ENCODE data around the gene EPB41L5. TPM values are rescaled to one million over a fixed set of nuclear protein-coding genes. Genes with fewer than 3 reads are reported as not detected.
"Not testable (repeated sequence)": the region's sequence is repeated elsewhere in the genome, so short reads cannot be mapped to it uniquely, and the experiment has no call there.

The EPB41L5 gene
- total and polyA plus RNA-seq, 2 experiments from 2014 or later: 31.1 to 41.7 TPM

GRCh38 chr2:120037995-120038541, 25.2 kb downstream of the EPB41L5 start:
- H2AFZ ChIP-seq: no peak overlapping the region
- WGBS (ENCODE audit: low lambda C conversion rate, missing lambda C conversion rate): 96% methylated on average over 4 of the region's 4 CpGs

GRCh38 chr2:120042359-120042758, 29.5 kb downstream of the EPB41L5 start:
- Histone ChIP-seq H3K9me3 (ENCODE audit: low read depth) (peaks cover 9% of the 10 kb centered on the region), H2AFZ (no peak overlapping the region), H3K27me3 (no peaks in the 10 kb centered on the region), H3K4me2 (no peak overlapping the region), H3K4me3 (no peak overlapping the region), H4K20me1 (ENCODE audit: insufficient read depth, poor library complexity, severe bottlenecking) (no peaks in the 10 kb centered on the region), H3K4me1 (ENCODE audit: insufficient read depth) (no peaks in the 10 kb centered on the region), H3K36me3 (replicated peaks; ENCODE audit: insufficient read depth, low read depth) (no peaks in the 10 kb centered on the region), H3K9me2 (replicated peaks; ENCODE audit: insufficient read depth) (no peaks in the 10 kb centered on the region), H3K27ac (no peak overlapping the region), H3K79me2 (peaks cover 51% of the 10 kb centered on the region)
- TF ChIP-seq CTCF (IDR thresholded peaks at IDR 0.05; ENCODE audit: poor library complexity) (no peak), EZH2 (IDR thresholded peaks at IDR 0.05; ENCODE audit: borderline replicate concordance) (no peak), EZH2phosphoT487 (IDR thresholded peaks at IDR 0.05; ENCODE audit: low read depth, severe bottlenecking, unreplicated experiment) (no peak)
- WGBS (ENCODE audit: low lambda C conversion rate, missing lambda C conversion rate): 94% methylated on average over 1 of the region's 1 CpG
- DNase-seq (ENCODE audit: low spot score): no peak

More at GRCh38 chr2:120037995-120038541, 25.2 kb downstream of the EPB41L5 start:
- TF ChIP-seq EZH2phosphoT487 (IDR thresholded peaks at IDR 0.05; ENCODE audit: low read depth, severe bottlenecking, unreplicated experiment): no peak
- TF ChIP-seq EZH2 (IDR thresholded peaks at IDR 0.05; ENCODE audit: borderline replicate concordance): no peak
- TF ChIP-seq CTCF (IDR thresholded peaks at IDR 0.05; ENCODE audit: poor library complexity): no peak
- no peaks in the 10 kb centered on the region for H3K9me2 ChIP-seq (replicated peaks; ENCODE audit: insufficient read depth)
- DNase-seq (ENCODE audit: low spot score): no peak
- H4K20me1 ChIP-seq (ENCODE audit: insufficient read depth, poor library complexity, severe bottlenecking): peaks cover 17% of the 10 kb centered on the region
- H3K4me2 ChIP-seq: no peak overlapping the region
- H3K4me1 ChIP-seq (ENCODE audit: insufficient read depth): peaks cover 9% of the 10 kb centered on the region
- no peak overlapping the region for H3K27ac ChIP-seq
- no peaks in the 10 kb centered on the region for H3K36me3 ChIP-seq (replicated peaks; ENCODE audit: insufficient read depth, low read depth)
- H3K27me3 ChIP-seq: no peaks in the 10 kb centered on the region
- no peak overlapping the region for H3K4me3 ChIP-seq
- peaks cover 81% of the 10 kb centered on the region for H3K79me2 ChIP-seq
- no peaks in the 10 kb centered on the region for H3K9me3 ChIP-seq (ENCODE audit: low read depth)

- peaks cover 41% of the 10 kb centered on the region for H3K79me2 ChIP-seq
- DNase-seq (ENCODE audit: low spot score): no peak
- no peaks in the 10 kb centered on the region for H4K20me1 ChIP-seq (ENCODE audit: insufficient read depth, poor library complexity, severe bottlenecking)
- H3K27ac ChIP-seq: no peak overlapping the region
- no peaks in the 10 kb centered on the region for H3K27me3 ChIP-seq
- no peak overlapping the region for H3K4me3 ChIP-seq
- TF ChIP-seq EZH2 (IDR thresholded peaks at IDR 0.05; ENCODE audit: borderline replicate concordance): no peak
- no peak for TF ChIP-seq CTCF (IDR thresholded peaks at IDR 0.05; ENCODE audit: poor library complexity)
- no peak for TF ChIP-seq EZH2phosphoT487 (IDR thresholded peaks at IDR 0.05; ENCODE audit: low read depth, severe bottlenecking, unreplicated experiment)
- H2AFZ ChIP-seq: no peak overlapping the region
- no peaks in the 10 kb centered on the region for H3K9me2 ChIP-seq (replicated peaks; ENCODE audit: insufficient read depth)
- peaks cover 9% of the 10 kb centered on the region for H3K9me3 ChIP-seq (ENCODE audit: low read depth)
- no peak overlapping the region for H3K4me2 ChIP-seq
- no peaks in the 10 kb centered on the region for H3K4me1 ChIP-seq (ENCODE audit: insufficient read depth)
- H3K36me3 ChIP-seq (replicated peaks; ENCODE audit: insufficient read depth, low read depth): no peaks in the 10 kb centered on the region
Measured at GRCh38 chr2:120044336-120044735, 31.5 kb downstream of the EPB41L5 start.

- WGBS (ENCODE audit: low lambda C conversion rate, missing lambda C conversion rate): over 99% methylated on average over 4 of the region's 4 CpGs
- not testable (repeated sequence) for H3K27me3 ChIP-seq; H3K4me3 ChIP-seq; H3K9me3 ChIP-seq (ENCODE audit: low read depth); H2AFZ ChIP-seq; DNase-seq (ENCODE audit: low spot score); H4K20me1 ChIP-seq (ENCODE audit: insufficient read depth, poor library complexity, severe bottlenecking); H3K4me2 ChIP-seq; H3K27ac ChIP-seq; H3K4me1 ChIP-seq (ENCODE audit: insufficient read depth); H3K9me2 ChIP-seq (replicated peaks; ENCODE audit: insufficient read depth); H3K36me3 ChIP-seq (replicated peaks; ENCODE audit: insufficient read depth, low read depth)
- peaks cover 33% of the 10 kb centered on the region for H3K79me2 ChIP-seq
Measured at GRCh38 chr2:120045775-120046174, 32.9 kb downstream of the EPB41L5 start.

GRCh38 chr2:120046252-120046651, 33.4 kb downstream of the EPB41L5 start:
- H3K36me3 ChIP-seq (replicated peaks; ENCODE audit: insufficient read depth, low read depth); H2AFZ ChIP-seq; H3K4me2 ChIP-seq; H3K9me3 ChIP-seq (ENCODE audit: low read depth); H4K20me1 ChIP-seq (ENCODE audit: insufficient read depth, poor library complexity, severe bottlenecking); H3K27ac ChIP-seq; H3K9me2 ChIP-seq (replicated peaks; ENCODE audit: insufficient read depth); H3K4me1 ChIP-seq (ENCODE audit: insufficient read depth); DNase-seq (ENCODE audit: low spot score); H3K4me3 ChIP-seq; H3K27me3 ChIP-seq: not testable (repeated sequence)
- 97% methylated on average over 2 of the region's 2 CpGs for WGBS (ENCODE audit: low lambda C conversion rate, missing lambda C conversion rate)
- H3K79me2 ChIP-seq: peaks cover 31% of the 10 kb centered on the region

All from hepatocyte (in vitro differentiated cells).